Renal cortex interstitium (tissue), 11 donors: ENCODE data around the gene ZBTB42. TPM values are rescaled to one million over a fixed set of nuclear protein-coding genes. Genes with fewer than 3 reads are reported as not detected.

Experiments
- DNase-seq, 11 donors: peaks; one replicate each; pipeline ENCODE4 v3.0.0-alpha.2; 2013; ENCODE audit warnings: low read depth in 9 of 11, low spot score in 4 of 11; ENCODE audit errors: extremely low read depth in 1 of 11
- polyA plus RNA-seq, 3 donors: library from polyadenylated mRNA; unstranded; fragments of 120-200 nt; gene quantifications; one replicate each; pipeline ENCODE4 v1.2.1, GENCODE V29; 2013; ENCODE audit not compliant: insufficient read length in 3 of 3

ZBTB42 gene
- polyA plus RNA-seq, 3 donors, result 3.9 to 4.8 (median 4.7) TPM

- no peak for DNase-seq
These were observed 45.0 kb downstream of the ZBTB42 start for GRCh38 chr14:104845834-104846441.

DNA sequence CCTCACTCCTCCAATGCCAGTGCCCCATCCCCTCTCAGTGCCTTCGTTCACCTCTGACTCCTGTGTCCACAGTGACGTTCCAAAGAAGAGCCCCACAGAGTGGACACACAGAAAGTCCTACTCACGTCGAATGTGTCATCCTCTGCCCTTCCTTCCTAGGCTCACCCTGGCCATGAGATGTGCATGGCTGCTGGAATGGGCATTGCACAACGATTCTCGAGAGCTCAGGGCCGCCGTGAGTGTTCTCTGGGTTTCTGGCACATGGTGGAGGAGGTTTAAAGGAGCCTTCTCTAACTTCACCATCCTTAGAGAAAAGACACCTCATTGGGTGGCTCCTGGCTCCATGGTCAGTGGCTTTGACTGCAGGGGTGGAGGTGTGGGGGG, 51.4 kb downstream of the ZBTB42 start:
- no peak for DNase-seq

Other genes with a start within 250 kb of the ZBTB42 start
- gene C14orf180, start 221.3 kb upstream of the ZBTB42 start, polyA plus RNA-seq, result not detected
- gene TMEM179, start 196.3 kb upstream of the ZBTB42 start, polyA plus RNA-seq, result under 1 TPM; 0.56 to 0.90 (median 0.82) TPM
- 10 to 100 TPM; 36.1 to 75.3 (median 56.2) TPM for gene INF2, start 111.5 kb upstream of the ZBTB42 start, polyA plus RNA-seq
- gene ADSS1, start 76.9 kb upstream of the ZBTB42 start, polyA plus RNA-seq, result 10 to 100 TPM; 16.4 to 18.3 (median 17.8) TPM
- gene SIVA1, start 48.0 kb upstream of the ZBTB42 start, polyA plus RNA-seq, result 10 to 100 TPM; 41.7 to 89.7 (median 73.7) TPM
- gene AKT1, start 5.4 kb upstream of the ZBTB42 start, polyA plus RNA-seq, result 100 to 1,000 TPM; 100 to 145 (median 127) TPM
- gene CEP170B, start 64.2 kb downstream of the ZBTB42 start, polyA plus RNA-seq, result 10 to 100 TPM; 11.1 to 21.6 (median 15.3) TPM
- gene PLD4, start 123.8 kb downstream of the ZBTB42 start, polyA plus RNA-seq, result 1 to 10 TPM; 2.4 to 5.1 (median 4.5) TPM
- 1 to 10 TPM; 1.7 to 2.5 (median 2.2) TPM for gene AHNAK2, start 177.3 kb downstream of the ZBTB42 start, polyA plus RNA-seq
- 10 to 100 TPM; 19.0 to 28.3 (median 23.6) TPM for gene CLBA1, start 184.7 kb downstream of the ZBTB42 start, polyA plus RNA-seq
- 10 to 100 TPM; 18.3 to 26.7 (median 19.3) TPM for gene CDCA4, start 220.0 kb downstream of the ZBTB42 start, polyA plus RNA-seq